ENCODE measurements around the gene TTLL12.
"Not testable (repeated sequence)": the region's sequence is repeated elsewhere in the genome, so short reads cannot be mapped to it uniquely, and the experiment has no call there.

Gene TTLL12

GRCh38 chr22:43153899-43154298, 33.0 kb downstream of the TTLL12 start:
- no peak for DNase-seq (ENCODE audit: low spot score)

GRCh38 chr22:43152357-43153071, 34.4 kb downstream of the TTLL12 start:
- peak; percentile 71 for DNase-seq (ENCODE audit: low spot score)

DNA sequence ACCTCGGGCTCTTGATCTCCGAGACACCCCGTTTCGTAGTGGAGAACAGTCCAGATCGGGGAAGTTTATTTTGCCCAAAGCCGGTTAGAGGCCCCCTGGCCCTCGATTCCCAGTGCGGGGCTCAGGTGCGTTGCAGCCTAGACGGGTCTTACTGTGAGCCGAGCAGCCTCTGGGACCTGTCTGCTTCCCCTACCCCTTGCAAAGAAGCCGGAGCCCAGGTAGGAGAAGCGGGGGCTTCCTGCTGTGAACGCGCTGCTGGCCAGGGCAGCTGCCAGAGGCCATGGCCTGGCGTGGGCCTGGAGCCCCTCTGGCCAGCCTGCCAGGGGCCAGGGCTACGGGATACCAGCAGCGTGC, 35.0 kb downstream of the TTLL12 start:
- no peak for DNase-seq (ENCODE audit: low spot score)

GRCh38 chr22:43151251-43152002, 35.5 kb downstream of the TTLL12 start, which contains the start of gene TSPO:
TSPO (plus strand) TSS chr22:43151559; CDS start chr22:43159239, 7,680 bp downstream.
- DNase-seq (ENCODE audit: low spot score): peak; percentile 94

DNA sequence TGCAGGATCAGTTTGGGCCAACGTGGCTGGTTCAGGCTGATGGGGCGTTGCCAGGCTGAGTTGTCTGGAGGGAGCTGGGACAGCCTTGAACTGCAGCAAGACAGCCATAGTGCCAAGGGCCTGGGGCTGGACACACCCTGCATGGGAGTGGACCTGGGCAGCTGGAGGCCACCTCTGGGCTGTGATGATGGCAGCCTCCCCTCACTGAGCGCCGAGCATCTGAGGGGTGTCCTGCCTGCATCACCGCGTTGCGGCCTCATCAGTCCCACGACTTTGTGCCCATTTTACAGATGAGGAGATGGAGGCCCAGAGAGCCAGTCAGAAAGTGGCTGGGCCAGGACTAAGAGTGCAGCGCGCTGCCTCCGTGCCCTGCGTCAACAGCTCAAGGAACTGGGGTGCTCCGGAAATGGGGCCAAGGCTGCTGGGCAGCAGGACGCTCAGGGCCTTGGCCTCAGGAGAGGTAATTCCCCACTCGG, 36.2 kb downstream of the TTLL12 start:
- no peak for DNase-seq (ENCODE audit: low spot score)

DNA sequence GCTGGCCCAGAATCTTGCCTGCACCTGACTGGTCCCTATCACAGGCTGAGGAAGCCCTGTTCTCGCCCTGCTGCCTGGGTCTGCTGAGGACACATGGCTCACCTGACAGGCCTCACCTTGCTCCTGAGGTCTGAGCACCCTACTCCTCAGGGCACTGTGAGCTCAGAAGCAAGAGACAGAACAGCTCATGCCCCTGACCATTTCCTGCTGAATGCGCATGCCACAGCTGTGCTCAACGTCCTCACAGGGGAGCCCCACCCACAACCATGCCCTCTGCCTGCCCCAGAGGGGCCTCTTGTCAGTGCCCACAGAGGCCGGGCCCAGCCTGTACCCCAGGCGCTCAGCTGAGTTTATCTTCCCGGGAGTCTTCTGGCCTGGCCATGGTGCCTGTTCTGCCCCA, 38.4 kb downstream of the TTLL12 start:
- DNase-seq (ENCODE audit: low spot score): no peak

DNA sequence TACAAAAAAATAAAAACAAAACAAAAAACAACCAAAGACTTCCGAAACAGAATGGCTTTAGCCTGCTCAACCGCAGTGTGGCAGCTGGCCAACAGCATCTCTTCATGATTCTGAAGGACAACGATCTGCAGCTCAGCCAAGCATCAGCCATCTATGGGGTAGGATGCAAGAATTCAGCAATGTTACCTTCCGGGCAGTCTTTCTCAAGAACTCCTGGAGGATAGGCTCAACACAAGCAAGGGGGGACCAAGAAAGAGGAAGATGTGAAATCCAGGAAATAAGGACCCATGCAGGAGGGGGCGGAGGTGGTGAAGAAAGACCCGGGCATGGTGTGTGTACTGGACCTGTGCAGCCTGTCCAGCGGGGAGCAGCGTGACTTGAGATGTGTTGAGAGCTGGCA, 39.1 kb downstream of the TTLL12 start:
- no peak for DNase-seq (ENCODE audit: low spot score)

DNA sequence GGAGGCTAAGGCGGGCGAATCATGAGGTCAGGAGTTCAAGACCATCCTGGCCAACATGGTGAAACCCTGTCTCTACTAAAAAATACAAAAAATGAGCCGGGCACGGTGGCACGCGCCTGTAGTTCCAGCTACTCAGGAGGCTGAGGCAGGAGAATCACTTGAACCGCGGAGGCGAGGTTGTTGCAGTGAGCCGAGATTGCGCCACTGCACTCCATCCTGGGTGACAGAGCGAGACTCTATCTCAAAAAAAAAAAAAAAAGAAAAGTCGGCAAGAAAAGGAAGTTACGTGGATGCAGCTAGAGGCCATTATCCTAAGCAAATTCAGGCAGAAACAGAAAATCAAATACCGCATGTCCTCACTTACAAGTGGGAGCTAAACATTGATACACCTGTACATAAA, 40.6 kb downstream of the TTLL12 start:
- DNase-seq (ENCODE audit: low spot score): not testable (repeated sequence)

- not testable (repeated sequence) for DNase-seq (ENCODE audit: low spot score)
These were observed 41.6 kb downstream of the TTLL12 start for GRCh38 chr22:43145371-43145770.

DNA sequence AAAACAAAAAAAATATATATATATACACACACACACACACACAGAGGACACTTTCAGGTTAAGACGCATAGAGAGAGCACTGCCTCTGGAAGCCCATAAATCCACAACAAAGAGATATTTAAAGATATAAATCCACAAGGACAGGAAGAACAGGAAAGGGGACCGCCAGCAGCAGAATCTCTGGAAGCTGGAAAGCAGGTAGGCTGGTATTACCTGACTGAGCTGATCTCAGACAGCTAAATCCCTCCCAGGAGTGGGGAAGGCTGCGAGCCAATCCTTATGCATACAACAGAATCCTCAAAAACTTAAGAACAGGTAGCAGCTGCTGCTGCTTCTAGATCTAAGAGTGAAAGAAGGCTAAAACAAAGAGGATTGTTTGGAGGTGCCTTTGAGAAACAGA, 42.0 kb downstream of the TTLL12 start:
- DNase-seq (ENCODE audit: low spot score): no peak

GRCh38 chr22:43142880-43143562, 43.9 kb downstream of the TTLL12 start, which contains the start of gene MCAT:
MCAT (minus strand) TSS chr22:43143398; CDS start chr22:43143348, 50 bp downstream.
- DNase-seq (ENCODE audit: low spot score): peak; percentile 92

GRCh38 chr22:43136801-43137200, 50.1 kb downstream of the TTLL12 start:
- DNase-seq (ENCODE audit: low spot score): no peak

- DNase-seq (ENCODE audit: low spot score): peak; percentile 57
These were observed 50.7 kb downstream of the TTLL12 start for GRCh38 chr22:43136255-43136654.

DNA sequence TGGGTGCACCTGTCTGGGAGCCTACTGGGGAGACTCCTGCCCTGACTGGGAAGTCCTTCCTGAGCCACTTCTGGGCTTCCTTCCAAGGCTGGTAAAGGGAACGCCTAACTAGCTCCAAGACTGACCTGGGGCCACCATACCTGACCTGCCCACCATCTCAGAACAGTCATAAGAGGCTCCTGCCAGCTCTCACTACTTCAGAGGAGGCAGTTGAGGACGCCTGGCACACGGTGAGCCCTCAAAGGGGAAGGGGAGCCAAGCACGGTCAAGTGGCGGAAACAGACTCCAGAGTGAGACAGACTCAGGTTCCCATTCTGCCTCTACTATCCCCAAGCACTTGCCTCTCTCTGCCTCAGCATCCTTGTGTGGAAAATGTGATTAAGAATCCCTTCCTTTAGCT, 51.4 kb downstream of the TTLL12 start:
- no peak for DNase-seq (ENCODE audit: low spot score)

DNA sequence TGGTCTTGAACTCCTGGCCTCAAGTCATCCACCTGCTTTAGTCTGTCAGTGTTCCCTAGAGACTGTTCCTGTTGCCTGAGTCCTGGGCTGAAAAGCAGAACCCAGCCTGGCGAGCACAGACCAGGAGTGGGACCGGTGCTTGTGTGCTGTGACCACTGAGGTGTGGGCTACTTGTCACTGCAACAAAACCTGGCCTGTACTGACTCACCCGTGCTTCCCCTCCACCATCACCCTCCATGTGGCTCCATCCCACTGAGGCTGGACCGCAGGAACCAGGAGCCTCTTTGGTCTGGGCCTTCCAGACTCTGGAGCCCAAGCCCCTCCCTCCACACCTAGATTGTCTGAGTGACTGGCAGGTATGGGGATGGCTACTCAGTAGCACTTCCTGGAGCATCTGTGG, 52.4 kb downstream of the TTLL12 start:
- DNase-seq (ENCODE audit: low spot score): no peak

DNA sequence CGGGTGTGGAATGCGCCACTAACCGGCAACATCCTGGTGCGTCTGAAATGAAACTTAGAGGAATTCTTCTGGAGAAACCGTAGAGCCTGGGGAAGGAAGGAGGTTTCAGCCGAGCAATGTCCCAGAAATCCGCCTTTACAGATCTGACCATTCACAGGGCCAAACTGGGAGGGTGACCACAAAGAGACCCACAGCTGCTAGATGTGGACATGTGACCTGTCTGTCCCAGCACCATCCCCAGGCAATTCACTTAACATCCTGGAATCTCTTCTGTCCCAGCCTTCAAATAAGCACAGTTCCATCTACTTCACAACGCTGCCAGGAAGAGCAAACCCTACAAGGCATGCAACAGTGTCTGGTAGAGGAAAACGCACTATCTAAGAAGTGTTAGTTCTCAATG, 53.5 kb downstream of the TTLL12 start:
- DNase-seq (ENCODE audit: low spot score): no peak

DNA sequence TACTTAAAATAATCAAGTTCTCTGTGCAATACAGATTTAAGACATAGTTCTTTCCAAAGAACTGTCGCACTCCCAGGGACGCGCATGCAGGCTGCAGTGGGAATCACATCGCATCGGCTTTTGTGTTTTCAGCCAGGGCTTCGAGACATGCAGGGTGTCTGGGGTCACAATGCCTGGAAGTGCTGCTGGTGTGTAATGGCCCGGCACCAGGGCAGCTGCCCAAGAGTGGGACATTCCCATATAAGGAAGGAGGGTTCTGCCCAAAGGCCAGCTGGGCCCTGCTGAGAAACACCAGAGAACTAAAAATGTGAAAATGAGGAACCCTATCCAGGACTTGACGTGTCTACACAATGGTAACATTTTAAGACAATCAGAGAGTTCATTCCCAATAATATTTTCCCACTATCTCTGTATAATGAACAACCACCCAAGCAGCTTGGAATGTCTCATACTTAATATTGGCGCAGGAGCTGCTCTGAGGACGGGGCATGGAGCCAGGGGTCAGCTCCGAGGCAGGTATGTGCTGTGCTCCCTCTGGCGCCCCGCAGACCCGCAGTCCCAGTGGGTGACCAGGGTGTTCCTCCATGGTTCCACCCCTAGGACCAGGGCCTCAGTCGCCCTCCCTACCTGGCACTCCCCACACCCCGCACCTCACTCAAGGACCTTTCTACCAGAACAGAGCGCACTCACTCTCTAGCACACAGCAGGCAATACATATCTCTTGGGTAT, 55.0 kb downstream of the TTLL12 start:
- DNase-seq (ENCODE audit: low spot score): no peak

GRCh38 chr22:43129426-43130425, 57.2 kb downstream of the TTLL12 start:
- DNase-seq (ENCODE audit: low spot score): no peak

- no peak for DNase-seq (ENCODE audit: low spot score)
These were observed 58.0 kb downstream of the TTLL12 start for GRCh38 chr22:43128928-43129424.

- no peak for DNase-seq (ENCODE audit: low spot score)
These were observed 58.8 kb downstream of the TTLL12 start for GRCh38 chr22:43128116-43128515.
